ENCODE data around the gene NAV2.

Gene NAV2

GRCh38 chr11:19721176-19721575, 8.5 kb downstream of the NAV2 start:
- no peak for DNase-seq

GRCh38 chr11:19722702-19723101, 10.1 kb downstream of the NAV2 start:
- no peak for DNase-seq

DNA sequence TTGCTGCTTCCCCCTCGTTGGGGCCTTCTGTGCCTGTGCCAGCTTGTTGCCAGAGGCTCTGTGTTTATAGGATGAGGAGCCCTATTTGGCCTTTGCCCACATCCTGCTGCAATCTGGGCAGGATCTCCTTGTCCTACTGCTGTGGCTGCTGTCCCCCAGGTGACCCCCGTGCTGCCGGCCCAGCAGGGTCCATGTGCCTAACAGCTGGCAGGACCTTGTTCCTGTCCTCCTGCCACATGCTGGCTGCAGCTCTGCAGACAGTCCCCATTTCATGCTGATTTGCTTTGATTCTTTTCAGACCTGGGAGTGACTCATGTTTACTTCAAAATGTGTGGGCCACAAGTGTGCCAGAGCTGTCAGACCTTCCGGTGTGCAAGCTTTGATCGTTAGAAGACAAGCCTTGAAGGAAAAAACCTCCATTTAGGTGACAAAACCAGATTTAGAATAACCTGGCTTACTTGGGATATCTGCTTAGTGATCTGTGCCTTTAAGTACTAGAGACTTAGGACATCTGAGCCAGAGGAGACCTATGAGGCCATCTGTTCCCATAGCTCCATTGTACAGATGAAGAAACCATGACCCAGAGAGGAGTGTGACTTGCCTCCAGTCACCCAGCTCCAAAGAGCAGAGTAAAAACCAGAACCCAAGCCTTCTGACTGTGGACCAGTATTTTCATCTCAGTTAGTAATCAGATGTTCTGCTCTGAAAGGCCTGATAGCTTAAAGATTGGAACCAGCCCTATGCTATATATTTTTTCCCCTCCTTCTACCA, 11.1 kb downstream of the NAV2 start:
- no peak for DNase-seq

DNA sequence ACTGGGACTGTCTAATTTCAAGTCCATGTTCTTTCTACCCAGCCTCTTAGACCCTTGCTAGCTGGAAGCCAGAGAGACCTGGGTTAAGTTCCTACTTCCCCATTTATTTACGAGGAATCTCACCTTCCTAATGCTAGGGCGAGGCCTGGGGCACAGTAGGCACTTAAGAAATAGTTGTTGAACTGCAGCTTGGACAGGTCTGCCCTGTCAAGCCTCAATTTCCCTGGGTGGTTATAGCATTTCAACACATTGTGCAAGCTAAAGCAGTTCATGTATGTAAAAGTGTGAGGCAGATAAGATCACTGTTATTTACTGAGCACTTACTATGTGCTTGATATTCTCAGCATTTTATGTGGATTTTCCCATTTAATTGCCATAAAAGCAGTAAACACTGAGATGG, 12.1 kb downstream of the NAV2 start:
- DNase-seq = no peak

DNA sequence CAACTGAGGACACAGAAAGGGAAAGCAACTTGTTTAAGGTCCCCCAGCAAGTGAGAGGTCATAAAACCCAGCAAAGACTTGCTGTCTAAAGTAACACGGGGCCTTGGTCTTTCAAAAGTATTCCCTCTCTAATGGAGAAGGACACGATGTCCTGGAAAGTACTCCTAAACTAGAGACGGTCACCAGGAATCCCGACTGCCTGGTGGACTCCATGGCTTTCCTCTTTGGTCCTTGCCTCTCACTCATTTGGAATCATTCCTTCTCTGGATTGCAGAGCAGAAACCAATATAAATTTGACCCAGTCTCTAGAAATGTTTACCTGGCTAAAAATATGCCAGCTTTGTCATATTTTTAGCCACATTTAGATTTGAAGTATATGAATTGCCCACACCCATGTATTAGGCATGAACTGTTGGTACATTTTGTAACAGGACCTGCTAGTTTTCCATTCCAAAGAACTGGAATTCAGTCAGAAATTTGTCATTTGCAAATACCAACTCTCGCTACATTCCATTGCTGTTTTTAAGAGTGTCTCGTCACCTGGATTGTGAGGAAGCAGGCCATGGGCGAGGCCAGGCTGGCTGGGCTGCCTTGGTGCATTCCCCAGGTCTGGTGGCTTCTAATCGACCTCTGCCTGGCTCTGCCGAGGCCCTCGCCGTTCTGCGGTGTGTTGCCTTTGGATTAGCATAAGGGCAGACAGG, 12.9 kb downstream of the NAV2 start:
- DNase-seq = no peak

DNA sequence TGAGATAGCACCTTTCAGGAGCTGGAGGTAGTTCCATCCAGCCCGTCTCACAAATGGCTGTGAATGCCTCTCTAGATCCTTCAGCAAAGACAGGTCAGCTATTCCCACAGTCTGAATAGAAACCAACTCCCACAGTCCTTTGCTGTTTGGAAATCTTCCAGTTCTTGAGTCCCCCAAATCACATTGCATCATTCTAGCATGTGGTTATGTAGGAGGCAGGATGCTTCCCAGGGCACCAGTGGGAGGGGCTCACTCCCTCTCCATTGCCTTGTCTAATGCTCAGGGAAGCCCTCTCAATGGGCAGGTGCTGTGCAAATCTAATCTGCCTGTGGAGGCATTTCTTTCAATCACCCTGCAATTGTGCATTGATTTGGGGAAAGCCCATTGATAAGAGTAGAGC, 14.6 kb downstream of the NAV2 start:
- DNase-seq = peak; percentile 27

GRCh38 chr11:19728436-19728835, 15.8 kb downstream of the NAV2 start:
- no peak for DNase-seq

- no peak for DNase-seq
These were observed 16.5 kb downstream of the NAV2 start for GRCh38 chr11:19729141-19729540.

DNA sequence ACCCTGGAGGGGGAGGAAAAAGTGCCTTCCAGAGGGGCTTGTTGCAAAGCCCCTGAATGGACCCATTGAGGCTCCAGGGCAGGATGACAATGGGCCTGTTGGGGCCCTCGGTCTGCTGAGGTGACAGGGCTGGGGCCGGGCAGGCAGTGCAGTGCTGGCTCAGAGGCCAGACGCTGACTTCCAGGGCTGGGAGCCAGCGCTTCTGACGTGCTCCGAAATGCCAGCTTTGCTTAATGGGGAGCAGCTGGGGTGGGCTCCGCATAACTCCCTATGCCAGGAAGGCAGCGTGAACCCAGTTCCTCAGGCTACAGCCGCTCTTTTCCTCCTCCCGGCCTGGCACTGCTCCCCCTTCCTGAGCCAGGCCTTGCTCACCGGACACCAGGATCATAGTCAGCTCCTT, 17.7 kb downstream of the NAV2 start:
- peak; percentile 74 for DNase-seq

DNA sequence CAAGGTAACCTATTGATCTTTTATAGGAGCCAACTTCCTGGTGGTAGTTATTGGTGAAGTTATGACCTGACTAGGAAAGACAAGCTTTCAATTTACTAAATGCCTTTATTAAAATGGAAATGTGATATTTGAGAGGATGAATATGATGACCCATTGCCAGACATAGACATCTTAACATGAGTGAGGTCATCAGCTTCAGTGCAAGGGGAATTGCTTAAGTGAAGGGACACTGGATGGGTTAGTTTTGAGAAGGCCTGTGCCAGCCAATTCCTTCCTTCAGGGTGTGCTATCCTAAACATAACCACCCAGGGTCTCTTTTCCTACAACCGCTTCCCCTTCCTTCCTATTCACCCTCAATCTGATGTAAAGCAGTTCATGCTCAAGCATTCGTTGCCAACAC, 21.5 kb downstream of the NAV2 start:
- no peak for DNase-seq

GRCh38 chr11:19735157-19735908, 22.7 kb downstream of the NAV2 start:
- DNase-seq = no peak

DNA sequence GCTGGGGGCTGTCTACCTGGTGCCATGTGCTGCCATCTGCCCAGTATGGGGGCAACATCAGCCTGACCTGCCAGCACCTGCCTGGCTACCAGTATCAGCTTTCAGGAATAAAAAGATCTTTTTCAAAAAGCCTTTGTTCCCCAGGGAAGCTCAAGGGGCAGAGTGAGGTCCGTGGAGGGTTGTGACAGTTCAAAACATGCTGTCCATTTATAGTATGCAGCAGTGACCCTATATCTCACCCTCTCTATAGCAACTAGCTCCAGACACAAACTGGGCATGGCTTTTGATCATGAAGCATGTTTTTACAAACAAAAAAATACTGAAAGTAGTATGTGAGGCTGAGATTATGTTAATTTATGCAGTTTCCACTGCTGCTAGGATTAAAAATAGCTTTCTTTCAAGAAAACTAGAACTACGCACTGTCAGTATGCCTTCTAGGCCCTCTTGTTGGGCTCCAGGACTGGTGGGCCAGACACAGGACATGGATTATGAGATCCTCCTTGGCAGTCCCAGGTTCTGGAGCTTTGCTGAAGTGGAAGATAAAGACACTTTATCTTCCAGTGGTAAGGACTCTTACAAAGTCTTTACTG, 23.4 kb downstream of the NAV2 start:
- peak; percentile 20 for DNase-seq

DNA sequence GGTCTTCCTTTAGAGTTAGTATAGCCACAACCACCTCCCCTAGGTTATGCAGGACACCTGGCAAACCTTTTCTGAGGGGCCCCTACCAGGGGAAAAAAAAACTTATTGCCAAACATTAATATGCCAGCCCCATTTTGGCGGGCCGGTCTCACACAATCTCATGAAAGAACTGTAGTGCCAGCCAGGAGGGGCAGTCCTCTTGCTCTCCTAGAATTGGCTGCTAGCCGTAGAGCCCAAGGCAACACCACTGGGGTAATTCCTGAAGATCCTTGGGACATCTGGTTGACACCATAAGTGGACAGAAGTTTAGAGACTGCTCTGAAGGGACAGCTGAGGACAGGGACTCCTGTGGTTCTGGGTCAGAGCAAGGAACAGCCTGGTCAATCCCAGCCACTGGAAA, 24.2 kb downstream of the NAV2 start:
- DNase-seq = peak; percentile 13

DNA sequence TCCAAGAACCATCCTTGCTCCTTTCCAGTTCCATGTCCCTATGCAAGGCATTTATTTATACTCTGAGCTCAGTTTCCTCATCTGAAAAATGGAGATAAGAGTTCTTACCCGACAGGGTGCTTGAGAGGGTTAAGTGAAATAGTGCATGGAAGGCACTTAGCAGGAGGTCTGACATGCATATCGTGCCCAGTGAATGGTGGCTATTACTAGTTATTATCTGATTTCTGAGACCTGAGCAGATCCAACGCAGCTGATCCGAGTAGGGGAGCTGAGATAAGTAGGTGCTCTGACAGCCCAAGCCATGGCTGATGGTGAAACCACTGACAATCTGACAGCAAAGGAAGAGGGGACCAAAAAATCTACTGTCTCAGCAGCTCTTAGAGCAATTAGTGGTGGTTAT, 24.9 kb downstream of the NAV2 start:
- DNase-seq = no peak

- no peak for DNase-seq
These were observed 25.5 kb downstream of the NAV2 start for GRCh38 chr11:19738124-19738523.

DNA sequence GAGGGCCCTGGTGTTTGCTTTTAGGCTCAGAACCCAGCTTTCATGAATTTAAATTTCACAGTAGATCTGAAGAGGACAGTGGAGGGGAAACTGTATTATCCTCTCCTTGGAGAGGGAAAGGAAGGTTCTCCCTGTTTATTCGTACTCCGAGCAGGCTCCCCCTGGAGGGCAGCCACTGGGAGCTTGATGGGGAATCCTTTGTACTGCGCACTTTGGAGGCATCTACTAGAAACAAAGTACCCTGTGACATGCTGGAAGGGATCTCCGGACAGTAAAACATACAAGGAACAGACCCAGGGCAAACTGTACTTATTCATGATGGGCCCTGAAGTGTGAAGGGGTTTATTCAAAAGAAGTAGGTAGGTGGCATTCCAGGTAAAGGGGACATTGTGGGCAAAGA, 27.2 kb downstream of the NAV2 start:
- DNase-seq = peak; percentile 72

- DNase-seq = peak; percentile 6
These were observed 27.9 kb downstream of the NAV2 start for GRCh38 chr11:19740586-19740985.

DNA sequence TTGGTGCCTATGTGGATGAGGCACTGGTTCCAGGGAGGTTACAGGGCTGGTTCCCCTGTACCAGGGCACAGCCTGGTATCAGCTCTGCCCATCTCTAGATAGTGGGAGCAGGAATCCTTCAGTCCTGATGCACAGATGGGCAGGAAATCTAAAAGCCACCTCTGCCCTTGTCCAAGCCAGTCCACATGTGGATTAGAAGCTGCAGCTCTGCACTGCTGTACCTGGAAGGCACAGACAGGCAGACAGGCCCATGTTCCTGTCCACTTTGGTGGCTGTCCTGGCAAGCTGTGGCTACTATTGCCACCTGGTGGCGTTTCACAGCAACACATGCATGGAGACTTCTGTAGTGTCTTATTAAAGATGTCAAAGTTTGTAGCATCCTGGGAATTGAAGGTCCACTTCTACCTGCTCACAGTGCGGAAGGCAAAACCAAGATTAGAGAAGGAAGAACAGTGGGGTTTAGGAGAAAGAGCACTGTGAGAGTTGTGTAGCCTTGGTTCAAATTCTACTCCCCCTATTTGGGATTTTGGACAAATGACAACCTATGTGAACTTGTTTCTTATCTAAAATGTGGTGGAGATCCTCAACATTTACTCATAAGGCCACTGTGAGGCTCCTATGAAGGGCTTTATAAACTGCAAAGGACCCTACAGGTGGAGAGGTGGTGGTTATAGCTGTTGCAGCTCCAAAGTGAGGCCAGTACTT, 30.1 kb downstream of the NAV2 start:
- peak; percentile 87 for DNase-seq

DNA sequence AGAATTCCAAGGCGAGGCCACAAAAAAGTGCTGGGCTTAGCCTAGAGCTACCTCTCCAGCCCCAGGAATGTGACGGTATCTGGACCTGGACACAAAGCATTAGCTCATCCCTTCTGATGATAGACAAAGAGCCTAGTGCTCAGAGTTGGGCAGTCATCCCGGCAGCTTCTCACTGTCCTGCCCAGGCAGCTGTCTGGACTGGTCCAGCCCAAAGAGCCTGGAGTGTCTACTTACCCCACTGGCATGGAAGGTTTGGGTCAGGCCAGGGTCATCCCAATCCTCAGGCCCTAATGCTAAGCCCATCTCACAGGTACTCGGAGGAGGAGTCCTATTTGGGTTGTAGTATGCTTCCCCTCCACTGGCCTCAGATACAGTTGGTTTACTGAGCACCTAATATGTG, 31.0 kb downstream of the NAV2 start:
- DNase-seq = no peak

DNA sequence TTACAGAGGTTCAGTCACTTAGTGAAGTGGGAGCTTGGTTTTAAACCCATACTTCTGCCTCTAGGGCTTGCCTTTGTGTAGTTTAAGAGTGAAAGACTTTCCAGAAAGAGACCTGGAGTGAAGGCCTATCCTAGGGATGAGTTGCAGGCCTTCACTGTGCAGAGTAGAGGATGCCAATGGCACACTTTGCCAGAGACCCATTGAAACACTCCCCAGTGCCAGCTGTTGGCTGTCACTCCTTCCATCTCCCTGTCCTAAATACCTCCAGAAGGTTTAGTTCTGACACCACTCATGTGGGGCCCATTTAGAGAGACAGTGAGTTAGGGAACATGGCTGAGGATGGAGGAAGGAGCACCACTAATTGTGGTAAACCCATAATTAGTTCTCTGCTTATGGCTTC, 31.5 kb downstream of the NAV2 start:
- DNase-seq = no peak

GRCh38 chr11:19746086-19746485, 33.4 kb downstream of the NAV2 start:
- no peak for DNase-seq

GRCh38 chr11:19747634-19748033, 35.0 kb downstream of the NAV2 start:
- no peak for DNase-seq

DNA sequence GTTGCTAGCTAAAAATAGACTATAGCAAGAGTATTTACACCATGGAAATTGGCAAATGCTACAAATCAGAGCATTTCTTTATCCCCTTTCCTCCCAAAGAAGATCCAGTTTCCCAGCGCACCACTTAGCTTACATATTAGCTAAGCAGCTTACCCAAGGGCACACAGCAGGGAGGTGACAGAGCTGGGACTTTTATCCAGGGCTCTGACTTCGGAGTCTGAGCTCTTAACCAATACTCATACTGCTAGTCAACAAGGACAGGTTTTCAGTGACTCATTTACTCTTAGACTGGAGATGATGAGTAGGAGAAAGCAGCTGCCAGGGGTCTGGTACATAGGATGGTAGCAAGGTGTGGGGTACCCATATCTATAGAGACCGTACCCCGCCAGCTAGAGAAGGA, 38.4 kb downstream of the NAV2 start:
- no peak for DNase-seq

Data from midbrain (tissue), 1 donor.